Lower leg skin (tissue), 3 donors: ENCODE results near the gene NFKBIA.

Experiments
- POLR2A ChIP-seq, 2 donors: fragments of 450-650 bp; IDR thresholded peaks; one replicate each; pipeline ENCODE4 v1.6.1; 2016 to 2017; ENCODE audit warnings: antibody characterized with exemption in 2 of 2, mild to moderate bottlenecking in 1 of 2, moderate library complexity in 1 of 2
- TF ChIP-seq, protein P1 (sequence below), 3 donors: fragments of 450-650 bp; IDR thresholded peaks; one replicate each; pipeline ENCODE4 v1.5.1; 2016; ENCODE audit warnings: antibody characterized with exemption in 3 of 3, mild to moderate bottlenecking in 3 of 3, moderate library complexity in 2 of 3

DNA sequence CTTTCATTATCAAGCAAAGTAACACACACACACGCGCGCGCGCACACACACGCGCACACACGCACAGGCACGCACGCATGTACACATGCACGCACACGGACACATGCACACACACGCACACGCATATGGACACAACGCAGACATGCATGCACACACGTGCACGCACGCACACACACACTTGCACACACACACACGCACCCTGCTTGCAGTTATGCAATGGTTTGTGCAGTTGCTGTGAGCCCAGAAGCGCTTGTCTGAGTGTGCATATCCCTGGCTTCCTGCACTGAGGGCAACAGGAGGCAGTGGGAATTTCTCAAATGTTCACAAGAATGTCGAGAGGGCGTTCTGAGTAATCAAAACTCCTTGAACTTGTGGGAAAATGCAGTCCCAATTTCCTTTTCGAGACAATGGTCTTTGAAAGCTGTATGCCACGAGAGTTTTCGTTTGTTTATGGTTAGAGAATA lies 41.6 kb downstream of the NFKBIA start:
- TF ChIP-seq, protein P1, sequence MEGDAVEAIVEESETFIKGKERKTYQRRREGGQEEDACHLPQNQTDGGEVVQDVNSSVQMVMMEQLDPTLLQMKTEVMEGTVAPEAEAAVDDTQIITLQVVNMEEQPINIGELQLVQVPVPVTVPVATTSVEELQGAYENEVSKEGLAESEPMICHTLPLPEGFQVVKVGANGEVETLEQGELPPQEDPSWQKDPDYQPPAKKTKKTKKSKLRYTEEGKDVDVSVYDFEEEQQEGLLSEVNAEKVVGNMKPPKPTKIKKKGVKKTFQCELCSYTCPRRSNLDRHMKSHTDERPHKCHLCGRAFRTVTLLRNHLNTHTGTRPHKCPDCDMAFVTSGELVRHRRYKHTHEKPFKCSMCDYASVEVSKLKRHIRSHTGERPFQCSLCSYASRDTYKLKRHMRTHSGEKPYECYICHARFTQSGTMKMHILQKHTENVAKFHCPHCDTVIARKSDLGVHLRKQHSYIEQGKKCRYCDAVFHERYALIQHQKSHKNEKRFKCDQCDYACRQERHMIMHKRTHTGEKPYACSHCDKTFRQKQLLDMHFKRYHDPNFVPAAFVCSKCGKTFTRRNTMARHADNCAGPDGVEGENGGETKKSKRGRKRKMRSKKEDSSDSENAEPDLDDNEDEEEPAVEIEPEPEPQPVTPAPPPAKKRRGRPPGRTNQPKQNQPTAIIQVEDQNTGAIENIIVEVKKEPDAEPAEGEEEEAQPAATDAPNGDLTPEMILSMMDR (IDR thresholded peaks at IDR 0.05), result no peak
- no peak for TF ChIP-seq POLR2A (IDR thresholded peaks at IDR 0.05)
